ENCODE measurements around the gene ZNF804B. TPM values are rescaled to one million over a fixed set of nuclear protein-coding genes. Genes with fewer than 3 reads are reported as not detected.

The ZNF804B gene
- total RNA-seq, 2 donors from 2014 or later = not detected

GRCh38 chr7:88969167-88969566 is 209.7 kb downstream of the ZNF804B start:
- H3K36me3 ChIP-seq = no peaks in the 10 kb centered on the region
- no peak overlapping the region for H3K27ac ChIP-seq
- no peak for TF ChIP-seq CTCF (IDR thresholded peaks at IDR 0.05)
- H3K9ac ChIP-seq (ENCODE audit: low read depth in 2 of 2, low read length in 2 of 2) = no peak overlapping the region
- no peaks in the 10 kb centered on the region for H3K27me3 ChIP-seq
- no peaks in the 10 kb centered on the region for H3K9me3 ChIP-seq
- no peaks in the 10 kb centered on the region for H3K4me1 ChIP-seq
- intact Hi-C loops (cut with DNase I) = no loop called here
- no peak for DNase-seq
- no peak overlapping the region for H3K4me3 ChIP-seq

GRCh38 chr7:88985295-88985694 is 225.8 kb downstream of the ZNF804B start:
- no peak overlapping the region for H3K4me3 ChIP-seq
- H3K9ac ChIP-seq (ENCODE audit: low read depth in 2 of 2, low read length in 2 of 2) = no peak overlapping the region
- H3K27me3 ChIP-seq = no peaks in the 10 kb centered on the region
- intact Hi-C loops (cut with DNase I) = no loop called here
- DNase-seq = no peak
- TF ChIP-seq CTCF (IDR thresholded peaks at IDR 0.05) = no peak
- no peak overlapping the region for H3K27ac ChIP-seq
- no peaks in the 10 kb centered on the region for H3K4me1 ChIP-seq
- H3K9me3 ChIP-seq = no peaks in the 10 kb centered on the region
- no peaks in the 10 kb centered on the region for H3K36me3 ChIP-seq

GRCh38 chr7:89001306-89001705 is 241.8 kb downstream of the ZNF804B start:
- Histone ChIP-seq H3K9ac (ENCODE audit: low read depth in 2 of 2, low read length in 2 of 2) (no peak overlapping the region), H3K27ac (no peak overlapping the region), H3K9me3 (no peaks in the 10 kb centered on the region), H3K4me3 (no peak overlapping the region), H3K36me3 (no peaks in the 10 kb centered on the region), H3K27me3 (no peaks in the 10 kb centered on the region), H3K4me1 (no peaks in the 10 kb centered on the region)
- DNase-seq = no peak
- intact Hi-C loops (cut with DNase I) = no loop called here
- no peak for TF ChIP-seq CTCF (IDR thresholded peaks at IDR 0.05)

GRCh38 chr7:89002981-89003956 is 243.8 kb downstream of the ZNF804B start:
- Histone ChIP-seq H3K4me1 (no peaks in the 10 kb centered on the region), H3K9me3 (no peaks in the 10 kb centered on the region), H3K4me3 (peak overlapping the region; percentile 16), H3K27me3 (no peaks in the 10 kb centered on the region), H3K36me3 (no peaks in the 10 kb centered on the region), H3K9ac (ENCODE audit: low read depth in 2 of 2, low read length in 2 of 2) (no peak overlapping the region), H3K27ac (no peak overlapping the region)
- no peak for DNase-seq
- TF ChIP-seq CTCF (IDR thresholded peaks at IDR 0.05) = no peak
- intact Hi-C loops (cut with DNase I) = no loop called here

GRCh38 chr7:89012016-89012415 is 252.5 kb downstream of the ZNF804B start:
- H3K27me3 ChIP-seq = no peaks in the 10 kb centered on the region
- intact Hi-C loops (cut with DNase I) = no loop called here
- H3K4me1 ChIP-seq = no peaks in the 10 kb centered on the region
- TF ChIP-seq CTCF (IDR thresholded peaks at IDR 0.05) = no peak
- no peak overlapping the region for H3K27ac ChIP-seq
- no peak for DNase-seq
- H3K36me3 ChIP-seq = no peaks in the 10 kb centered on the region
- no peak overlapping the region for H3K4me3 ChIP-seq
- H3K9me3 ChIP-seq = no peaks in the 10 kb centered on the region
- no peak overlapping the region for H3K9ac ChIP-seq (ENCODE audit: low read depth in 2 of 2, low read length in 2 of 2)
